Panc1 (cell line): ENCODE measurements around the gene ZHX3. TPM values are rescaled to one million over a fixed set of nuclear protein-coding genes. Genes with fewer than 3 reads are reported as not detected.
"Not testable (repeated sequence)": the region's sequence is repeated elsewhere in the genome, so short reads cannot be mapped to it uniquely, and the experiment has no call there.

ENCODE experiments used
- ATAC-seq: fragments of 200-7000 bp; cut with Tn5 transposase; 2 replicates; pipeline ENCODE4 v1.9.1; 2020; ENCODE audit warnings: mild to moderate bottlenecking, moderate library complexity
- BruUV-seq: library from RNA; stranded (reverse); fragments of 400-500 nt; replicated peaks from 2 replicates; lab custom pipeline; 2021; lab: Mats Ljungman, UMichigan
- CTCF ChIA-PET: fragments of 300-600 bp; sonication (Branson Sonifier 250); formaldehyde crosslinking; loops from one replicate; lab custom pipeline; 2022; ENCODE audit warnings: antibody characterized with exemption; lab: Charles Lee
- POLR2A ChIA-PET: fragments of 300-600 bp; sonication (Branson Sonifier 250); formaldehyde crosslinking; loops from one replicate; lab custom pipeline; 2022; ENCODE audit warnings: antibody characterized with exemption; lab: Charles Lee
- DNase-seq: peaks from one replicate; pipeline ENCODE4 v3.0.0-alpha.2; 2010; ENCODE audit warnings: low read depth, low spot score
- H3K27ac ChIP-seq: 2 replicates; pipeline ENCODE4 v1.5.1; 2011; ENCODE audit warnings: mild to moderate bottlenecking, low read length, inconsistent platforms
- H3K27me3 ChIP-seq: fragments of 200-500 bp; sonication (Bioruptor generic); 2 replicates; pipeline ENCODE4 v1.6.0; 2014; ENCODE audit warnings: low read length, inconsistent platforms; ENCODE audit not compliant: control insufficient read depth, insufficient read depth
- H3K36me3 ChIP-seq: fragments of 200-500 bp; sonication (Bioruptor generic); 2 replicates; pipeline ENCODE4 v1.5.1; 2014; ENCODE audit warnings: inconsistent platforms, mild to moderate bottlenecking, low read length, moderate library complexity; ENCODE audit not compliant: control insufficient read depth, insufficient read depth
- H3K4me1 ChIP-seq: 2 replicates; pipeline ENCODE4 v1.5.1; 2011; ENCODE audit warnings: inconsistent platforms, mild to moderate bottlenecking, low read length, moderate library complexity; ENCODE audit not compliant: control insufficient read depth, insufficient read depth
- H3K4me3 ChIP-seq, 2 experiments: 2 replicates each; pipeline ENCODE4 v1.5.1; 2011 to 2012; ENCODE audit warnings: low read depth in 2 of 2, low read length in 2 of 2, mild to moderate bottlenecking in 2 of 2, inconsistent platforms in 1 of 2, moderate library complexity in 1 of 2
- H3K9me3 ChIP-seq: fragments of 200-500 bp; sonication (Bioruptor generic); 2 replicates; pipeline ENCODE4 v1.5.1; 2014; ENCODE audit warnings: low read depth, mild to moderate bottlenecking, inconsistent platforms, low read length, moderate library complexity; ENCODE audit not compliant: control insufficient read depth, insufficient read depth
- POLR2AphosphoS5 ChIP-seq: IDR thresholded peaks from 2 replicates; pipeline ENCODE4 v1.6.1; 2012; ENCODE audit warnings: mild to moderate bottlenecking, low read depth, low read length, moderate library complexity
- SIN3A ChIP-seq: IDR thresholded peaks from 2 replicates; pipeline ENCODE4 v1.6.1; 2012; ENCODE audit warnings: low read depth, mild to moderate bottlenecking, low read length, moderate library complexity, borderline replicate concordance; ENCODE audit not compliant: insufficient read depth
- TCF7L2 ChIP-seq: IDR thresholded peaks from 2 replicates; pipeline ENCODE4 v1.6.1; 2011; ENCODE audit warnings: mild to moderate bottlenecking, low read depth, low read length, inconsistent platforms
- in situ Hi-C: cut with HindIII; loops from 2 replicates; pipeline ENCODE4 v1.10.0; 2016; ENCODE audit warnings: low sequenced_read_pairs, low pct_unique_long_range_greater_than_20kb
- intact Hi-C: fragments of 100-400 bp; cut with micrococcal nuclease; formaldehyde crosslinking; loops from one replicate; pipeline ENCODE4 v1.10.0; 2022; ENCODE audit not compliant: unreplicated experiment
- total RNA-seq: library from RNA; stranded (reverse); gene quantifications from one replicate; pipeline ENCODE4 v1.2.1, GENCODE V29; 2021; ENCODE audit not compliant: unreplicated experiment
- TF ChIP-seq, protein P1 (sequence below): fragments of 450-650 bp; IDR thresholded peaks from 2 replicates; pipeline ENCODE4 v1.5.1; 2017; ENCODE audit warnings: mild to moderate bottlenecking
- TF ChIP-seq, protein P2 (sequence below), 2 experiments: IDR thresholded peaks; 2 replicates each; pipeline ENCODE4 v1.6.1; 2011 to 2012; ENCODE audit warnings: low read depth in 2 of 2, control low read depth in 1 of 2, low read length in 1 of 2, mild to moderate bottlenecking in 1 of 2, moderate library complexity in 1 of 2; ENCODE audit not compliant: insufficient read depth in 1 of 2

ZHX3 gene
- total RNA-seq, 1 experiment from 2014 or later, result 19.8 TPM

DNA sequence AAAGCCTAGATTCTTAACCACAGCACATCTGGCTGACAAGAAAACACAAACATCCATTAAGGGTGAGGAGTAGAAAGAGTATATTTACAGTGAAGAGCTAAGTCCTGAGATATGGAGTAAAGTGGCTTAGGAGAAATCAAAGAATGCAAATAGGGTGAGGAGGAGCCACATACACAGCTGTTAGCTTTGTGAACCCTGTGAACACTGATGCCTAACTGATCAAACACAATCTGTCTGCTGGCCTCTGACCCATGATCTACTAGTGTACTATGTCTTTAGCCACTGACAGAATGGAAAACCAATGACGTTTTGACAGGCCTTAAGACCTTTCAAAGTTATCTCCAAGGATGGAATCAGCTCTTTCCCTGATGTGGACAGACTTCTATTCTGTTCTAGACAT, 75.2 kb downstream of the ZHX3 start:
- TF ChIP-seq, protein P1, sequence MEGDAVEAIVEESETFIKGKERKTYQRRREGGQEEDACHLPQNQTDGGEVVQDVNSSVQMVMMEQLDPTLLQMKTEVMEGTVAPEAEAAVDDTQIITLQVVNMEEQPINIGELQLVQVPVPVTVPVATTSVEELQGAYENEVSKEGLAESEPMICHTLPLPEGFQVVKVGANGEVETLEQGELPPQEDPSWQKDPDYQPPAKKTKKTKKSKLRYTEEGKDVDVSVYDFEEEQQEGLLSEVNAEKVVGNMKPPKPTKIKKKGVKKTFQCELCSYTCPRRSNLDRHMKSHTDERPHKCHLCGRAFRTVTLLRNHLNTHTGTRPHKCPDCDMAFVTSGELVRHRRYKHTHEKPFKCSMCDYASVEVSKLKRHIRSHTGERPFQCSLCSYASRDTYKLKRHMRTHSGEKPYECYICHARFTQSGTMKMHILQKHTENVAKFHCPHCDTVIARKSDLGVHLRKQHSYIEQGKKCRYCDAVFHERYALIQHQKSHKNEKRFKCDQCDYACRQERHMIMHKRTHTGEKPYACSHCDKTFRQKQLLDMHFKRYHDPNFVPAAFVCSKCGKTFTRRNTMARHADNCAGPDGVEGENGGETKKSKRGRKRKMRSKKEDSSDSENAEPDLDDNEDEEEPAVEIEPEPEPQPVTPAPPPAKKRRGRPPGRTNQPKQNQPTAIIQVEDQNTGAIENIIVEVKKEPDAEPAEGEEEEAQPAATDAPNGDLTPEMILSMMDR, result no peak
- TF ChIP-seq POLR2AphosphoS5 (no peak), SIN3A (no peak), TCF7L2 (no peak)
- TF ChIP-seq, protein P2, sequence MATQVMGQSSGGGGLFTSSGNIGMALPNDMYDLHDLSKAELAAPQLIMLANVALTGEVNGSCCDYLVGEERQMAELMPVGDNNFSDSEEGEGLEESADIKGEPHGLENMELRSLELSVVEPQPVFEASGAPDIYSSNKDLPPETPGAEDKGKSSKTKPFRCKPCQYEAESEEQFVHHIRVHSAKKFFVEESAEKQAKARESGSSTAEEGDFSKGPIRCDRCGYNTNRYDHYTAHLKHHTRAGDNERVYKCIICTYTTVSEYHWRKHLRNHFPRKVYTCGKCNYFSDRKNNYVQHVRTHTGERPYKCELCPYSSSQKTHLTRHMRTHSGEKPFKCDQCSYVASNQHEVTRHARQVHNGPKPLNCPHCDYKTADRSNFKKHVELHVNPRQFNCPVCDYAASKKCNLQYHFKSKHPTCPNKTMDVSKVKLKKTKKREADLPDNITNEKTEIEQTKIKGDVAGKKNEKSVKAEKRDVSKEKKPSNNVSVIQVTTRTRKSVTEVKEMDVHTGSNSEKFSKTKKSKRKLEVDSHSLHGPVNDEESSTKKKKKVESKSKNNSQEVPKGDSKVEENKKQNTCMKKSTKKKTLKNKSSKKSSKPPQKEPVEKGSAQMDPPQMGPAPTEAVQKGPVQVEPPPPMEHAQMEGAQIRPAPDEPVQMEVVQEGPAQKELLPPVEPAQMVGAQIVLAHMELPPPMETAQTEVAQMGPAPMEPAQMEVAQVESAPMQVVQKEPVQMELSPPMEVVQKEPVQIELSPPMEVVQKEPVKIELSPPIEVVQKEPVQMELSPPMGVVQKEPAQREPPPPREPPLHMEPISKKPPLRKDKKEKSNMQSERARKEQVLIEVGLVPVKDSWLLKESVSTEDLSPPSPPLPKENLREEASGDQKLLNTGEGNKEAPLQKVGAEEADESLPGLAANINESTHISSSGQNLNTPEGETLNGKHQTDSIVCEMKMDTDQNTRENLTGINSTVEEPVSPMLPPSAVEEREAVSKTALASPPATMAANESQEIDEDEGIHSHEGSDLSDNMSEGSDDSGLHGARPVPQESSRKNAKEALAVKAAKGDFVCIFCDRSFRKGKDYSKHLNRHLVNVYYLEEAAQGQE (IDR thresholded peaks at IDR 0.05; ENCODE audit: insufficient read depth in 1 of 2, low read depth in 2 of 2, low read length in 1 of 2), result no peak
- Histone ChIP-seq H3K4me3 (no peak overlapping the region), H3K9me3 (no peaks in the 10 kb centered on the region), H3K27ac (no peak overlapping the region), H3K27me3 (no peaks in the 10 kb centered on the region), H3K4me1 (no peaks in the 10 kb centered on the region), H3K36me3 (no peaks in the 10 kb centered on the region)
- BruUV-seq, result no TSS peak
- intact Hi-C loops (no loop called here), in situ Hi-C loops (no loop called here)
- CTCF ChIA-PET, result no interaction called here
- POLR2A ChIA-PET, result no interaction called here
- ATAC-seq (no peak), DNase-seq (no peak)

DNA sequence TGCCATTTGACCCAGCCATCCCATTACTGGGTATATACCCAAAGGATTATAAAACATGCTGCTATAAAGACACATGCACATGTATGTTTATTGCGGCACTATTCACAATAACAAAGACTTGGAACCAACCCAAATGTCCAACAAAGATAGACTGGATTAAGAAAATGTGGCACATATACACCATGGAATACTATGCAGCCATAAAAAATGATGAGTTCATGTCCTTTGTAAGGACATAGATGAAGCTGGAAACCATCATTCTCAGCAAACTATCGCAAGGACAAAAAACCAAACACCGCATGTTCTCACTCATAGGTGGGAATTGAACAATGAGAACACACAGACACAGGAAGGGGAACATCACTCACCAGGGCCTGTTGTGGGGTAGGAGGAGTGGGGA, 80.3 kb downstream of the ZHX3 start:
- H3K27ac ChIP-seq, H3K36me3 ChIP-seq, H3K27me3 ChIP-seq, ATAC-seq, POLR2A ChIA-PET, BruUV-seq, CTCF ChIA-PET, H3K4me3 ChIP-seq, in situ Hi-C loops, intact Hi-C loops, DNase-seq, H3K9me3 ChIP-seq, H3K4me1 ChIP-seq: not testable (repeated sequence)

DNA sequence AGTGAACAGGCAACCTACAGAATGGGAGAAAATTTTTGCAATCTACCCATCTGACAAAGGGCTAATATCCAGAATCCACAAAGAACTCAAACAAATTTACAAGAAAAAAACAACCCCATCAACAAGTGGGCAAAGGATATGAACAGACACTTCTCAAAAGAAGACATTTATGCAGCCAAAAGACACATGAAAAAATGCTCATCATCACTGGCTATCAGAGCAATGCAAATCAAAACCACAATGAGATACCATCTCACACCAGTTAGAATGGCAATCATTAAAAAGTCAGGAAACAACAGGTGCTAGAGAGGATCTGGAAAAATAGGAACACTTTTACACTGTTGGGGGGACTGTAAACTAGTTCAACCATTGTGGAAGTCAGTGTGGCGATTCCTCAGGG, 80.7 kb downstream of the ZHX3 start:
- H3K27ac ChIP-seq, ATAC-seq, H3K4me3 ChIP-seq, H3K27me3 ChIP-seq, CTCF ChIA-PET, H3K4me1 ChIP-seq, intact Hi-C loops, H3K9me3 ChIP-seq, in situ Hi-C loops, POLR2A ChIA-PET, DNase-seq, BruUV-seq, H3K36me3 ChIP-seq: not testable (repeated sequence)
